ENCODE data around the gene SEPHS1. TPM values are rescaled to one million over a fixed set of nuclear protein-coding genes. Genes with fewer than 3 reads are reported as not detected.
"Not testable (repeated sequence)": the region's sequence is repeated elsewhere in the genome, so short reads cannot be mapped to it uniquely, and the experiment has no call there.

Gene SEPHS1
- polyA plus RNA-seq, 1 of the 3 experiments (the other 2 are of a cell fraction): 64.8 TPM

- no peak for DNase-seq
- no peak overlapping the region for H2AFZ ChIP-seq (ENCODE audit: low read depth)
- H3K79me2 ChIP-seq (ENCODE audit: insufficient read depth): peaks cover 32% of the 10 kb centered on the region
- no peaks in the 10 kb centered on the region for H3K9me2 ChIP-seq
- CTCF ChIA-PET: no interaction called here
- WGBS (ENCODE audit: low lambda C conversion rate): 92% methylated on average over 2 of the region's 2 CpGs
- no peak for TF ChIP-seq USF1 (IDR thresholded peaks at IDR 0.05; ENCODE audit: borderline replicate concordance, low read depth)
- no peak overlapping the region for H3K4me2 ChIP-seq
- no peak overlapping the region for H3K27ac ChIP-seq (ENCODE audit: low read depth in 2 of 2, low read length in 1 of 2)
- no peaks in the 10 kb centered on the region for H3K9me3 ChIP-seq
- peaks cover 6 to 18% of the 10 kb centered on the region in 2 experiments; a peak in 2 of 4 replicates for H3K4me1 ChIP-seq (ENCODE audit: control insufficient read depth in 1 of 2, insufficient read depth in 2 of 2, low read depth in 1 of 2, low read length in 1 of 2)
- H4K20me1 ChIP-seq (ENCODE audit: insufficient read depth): no peaks in the 10 kb centered on the region
- peaks cover 19 to 22% of the 10 kb centered on the region in 2 experiments for H3K36me3 ChIP-seq (replicated peaks in 1 of 2; ENCODE audit: control insufficient read depth in 1 of 2, insufficient read depth in 2 of 2, low read length in 1 of 2)
- no peaks in the 10 kb centered on the region for H3K27me3 ChIP-seq (ENCODE audit: insufficient read depth)
- H3F3A ChIP-seq (replicated peaks; ENCODE audit: insufficient read depth): peaks cover 3% of the 10 kb centered on the region
- no peak overlapping the region for H3K4me3 ChIP-seq (ENCODE audit: low read depth in 2 of 2, low read length in 1 of 2)
- H3K9ac ChIP-seq: no peak overlapping the region
- POLR2A ChIA-PET: no interaction called here
Observed at GRCh38 chr10:13334556-13334955, 13.5 kb downstream of the SEPHS1 start.

- H4K20me1 ChIP-seq (ENCODE audit: insufficient read depth): no peaks in the 10 kb centered on the region
- H3F3A ChIP-seq (replicated peaks; ENCODE audit: insufficient read depth): no peaks in the 10 kb centered on the region
- no peak overlapping the region for H3K4me2 ChIP-seq
- H3K27me3 ChIP-seq (ENCODE audit: insufficient read depth): no peaks in the 10 kb centered on the region
- no peak overlapping the region for H3K27ac ChIP-seq (ENCODE audit: low read depth in 2 of 2, low read length in 1 of 2)
- no peaks in the 10 kb centered on the region for H3K4me1 ChIP-seq (ENCODE audit: control insufficient read depth in 1 of 2, insufficient read depth in 2 of 2, low read depth in 1 of 2, low read length in 1 of 2)
- H3K4me3 ChIP-seq (ENCODE audit: low read depth in 2 of 2, low read length in 1 of 2): no peak overlapping the region
- 95% methylated on average over 5 of the region's 5 CpGs for WGBS (ENCODE audit: low lambda C conversion rate)
- CTCF ChIA-PET: interaction anchor here (0.5 kb wide), 1 partner anchor 29 kb away, joined by 3 read pairs; no protein-coding TSS in a partner anchor
- peaks cover 7% of the 10 kb centered on the region; the same call in 1 of the 2 replicates for H3K79me2 ChIP-seq (ENCODE audit: insufficient read depth)
- TF ChIP-seq CTCF (IDR thresholded peaks at IDR 0.05) (no peak), TEAD4 (IDR thresholded peaks at IDR 0.05; ENCODE audit: borderline replicate concordance, insufficient read depth) (no peak), MXI1 (IDR thresholded peaks at IDR 0.05; ENCODE audit: low read depth, low read length) (no peak), GATA2 (CRISPR knock-in tag; IDR thresholded peaks at IDR 0.05) (no peak)
- POLR2A ChIA-PET: no interaction called here
- no peaks in the 10 kb centered on the region for H3K9me3 ChIP-seq
- H3K9ac ChIP-seq: no peak overlapping the region
- no peaks in the 10 kb centered on the region for H3K9me2 ChIP-seq
- H3K36me3 ChIP-seq (replicated peaks in 1 of 2; ENCODE audit: control insufficient read depth in 1 of 2, insufficient read depth in 2 of 2, low read length in 1 of 2): peaks cover 43 to 44% of the 10 kb centered on the region in 2 experiments
- no peak for DNase-seq
- H2AFZ ChIP-seq (ENCODE audit: low read depth): no peak overlapping the region
Observed at GRCh38 chr10:13331646-13332045, 16.4 kb downstream of the SEPHS1 start.

- H3K9me2 ChIP-seq; POLR2A ChIA-PET; H3K27ac ChIP-seq (ENCODE audit: low read depth in 2 of 2, low read length in 1 of 2); H3K9ac ChIP-seq; H3K9me3 ChIP-seq; H3K79me2 ChIP-seq (ENCODE audit: insufficient read depth); H3K27me3 ChIP-seq (ENCODE audit: insufficient read depth); H3F3A ChIP-seq (replicated peaks; ENCODE audit: insufficient read depth); H3K4me3 ChIP-seq (ENCODE audit: low read depth in 2 of 2, low read length in 1 of 2); H2AFZ ChIP-seq (ENCODE audit: low read depth); H4K20me1 ChIP-seq (ENCODE audit: insufficient read depth); H3K4me1 ChIP-seq (ENCODE audit: control insufficient read depth in 1 of 2, insufficient read depth in 2 of 2, low read depth in 1 of 2, low read length in 1 of 2); DNase-seq; H3K4me2 ChIP-seq: not testable (repeated sequence)
- WGBS (ENCODE audit: low lambda C conversion rate): 94% methylated on average over 8 of the region's 8 CpGs
- peaks cover 42 to 48% of the 10 kb centered on the region in 2 experiments for H3K36me3 ChIP-seq (replicated peaks in 1 of 2; ENCODE audit: control insufficient read depth in 1 of 2, insufficient read depth in 2 of 2, low read length in 1 of 2)
- CTCF ChIA-PET: interaction anchor here (1.0 kb wide), 1 partner anchor 12 kb away, joined by 3 read pairs; no protein-coding TSS in a partner anchor
Observed at GRCh38 chr10:13330980-13331379, 17.1 kb downstream of the SEPHS1 start.

Data from SK-N-SH (cell line).